ENCODE results near the gene NPHS1. TPM values are rescaled to one million over a fixed set of nuclear protein-coding genes. Genes with fewer than 3 reads are reported as not detected.

NPHS1 gene
- total and polyA plus RNA-seq, 2 of the 8 experiments (the other 6 are each of a cell fraction or from before 2014, with no cell fraction given), result 1.3 to 1.4 TPM

- TF ChIP-seq ASH2L (IDR thresholded peaks at IDR 0.05; ENCODE audit: low read length) (peak; percentile 33), RAD21 (IDR thresholded peaks at IDR 0.05 in 1 of 2, conservative IDR thresholded peaks at IDR 0.05 in 1 of 2; ENCODE audit: low read depth in 2 of 2, low read length in 2 of 2) (0 out of 4 replicates have a peak, but pooled peaks of 1 of the 2 experiments have one; percentile 4)
These were observed 8.7 kb upstream of the NPHS1 start (continued) for GRCh38 chr19:35860818-35861639.
